OCI-LY1 (cell line): ENCODE results near the gene IGF1R.

Source experiments
- H2AFZ ChIP-seq: fragments of 200-600 bp; sonication (generic), shearing (Covaris generic); 2 replicates; pipeline ENCODE4 v1.6.0; 2014; ENCODE audit warnings: antibody characterized with exemption, mild to moderate bottlenecking, low read length
- H3F3A ChIP-seq: fragments of 200-600 bp; sonication (generic), shearing (Covaris generic); 2 replicates; pipeline ENCODE4 v1.6.0; 2014; ENCODE audit warnings: mild to moderate bottlenecking, antibody characterized with exemption, low read length, moderate library complexity; ENCODE audit not compliant: insufficient read depth
- H3K27ac ChIP-seq: fragments of 200-600 bp; sonication (generic); 2 replicates; pipeline ENCODE4 v1.5.1; 2014; ENCODE audit warnings: low read length, mixed run types, mild to moderate bottlenecking, low read depth; ENCODE audit not compliant: poor library complexity, severe bottlenecking
- H3K27me3 ChIP-seq: fragments of 200-600 bp; sonication (generic); 2 replicates; pipeline ENCODE4 v1.6.0; 2014; ENCODE audit warnings: antibody characterized with exemption, mild to moderate bottlenecking, low read length, moderate library complexity; ENCODE audit not compliant: insufficient read depth
- H3K36me3 ChIP-seq: fragments of 200-600 bp; sonication (generic); 2 replicates; pipeline ENCODE4 v1.6.1; 2014; ENCODE audit warnings: mild to moderate bottlenecking, antibody characterized with exemption, low read length, moderate library complexity, mixed read lengths; ENCODE audit not compliant: insufficient read depth
- H3K4me1 ChIP-seq: fragments of 200-600 bp; sonication (generic); 2 replicates; pipeline ENCODE4 v1.5.1; 2014; ENCODE audit warnings: mild to moderate bottlenecking, low read length, moderate library complexity; ENCODE audit not compliant: insufficient read depth, severe bottlenecking
- H3K4me2 ChIP-seq: fragments of 200-600 bp; sonication (generic), shearing (Covaris generic); 2 replicates; pipeline ENCODE4 v1.6.1; 2014; ENCODE audit warnings: low read length
- H3K4me3 ChIP-seq: fragments of 200-600 bp; sonication (generic); 2 replicates; pipeline ENCODE4 v1.5.1; 2014; ENCODE audit warnings: low read length, low read depth, mild to moderate bottlenecking, mixed read lengths; ENCODE audit not compliant: poor library complexity, severe bottlenecking
- H3K79me2 ChIP-seq: fragments of 200-600 bp; shearing (Covaris generic); 2 replicates; pipeline ENCODE4 v1.6.1; 2016; ENCODE audit warnings: mixed run types, low read length, mixed read lengths; ENCODE audit not compliant: insufficient read depth
- H3K9ac ChIP-seq: fragments of 200-600 bp; sonication (generic), shearing (Covaris generic); 2 replicates; pipeline ENCODE4 v1.6.1; 2014; ENCODE audit warnings: mild to moderate bottlenecking, low read length, mixed read lengths
- H3K9me2 ChIP-seq: fragments of 200-600 bp; sonication (generic), shearing (Covaris generic); 2 replicates; pipeline ENCODE4 v1.6.1; 2014; ENCODE audit warnings: low read depth, mild to moderate bottlenecking, low read length, mixed read lengths
- H3K9me3 ChIP-seq: fragments of 200-600 bp; shearing (Covaris generic); 2 replicates; pipeline ENCODE4 v1.6.1; 2014; ENCODE audit warnings: low read length, mixed read lengths
- H4K20me1 ChIP-seq: fragments of 200-600 bp; sonication (generic), shearing (Covaris generic); 2 replicates; pipeline ENCODE4 v1.6.0; 2016; ENCODE audit warnings: mild to moderate bottlenecking, low read length; ENCODE audit not compliant: insufficient read depth
- CTCF ChIP-seq: fragments of 200-600 bp; sonication (generic), shearing (Covaris generic); IDR thresholded peaks from 2 replicates; pipeline ENCODE4 v1.5.1; 2017; ENCODE audit warnings: mild to moderate bottlenecking, antibody characterized with exemption, low read length, moderate library complexity, mixed read lengths
- EZH2 ChIP-seq: fragments of 200-600 bp; sonication (generic), shearing (Covaris generic); IDR thresholded peaks from 2 replicates; pipeline ENCODE4 v1.8.0; 2017; ENCODE audit warnings: borderline replicate concordance, mixed run types, mild to moderate bottlenecking, antibody characterized with exemption, low read length, moderate library complexity, mixed read lengths

Gene IGF1R

GRCh38 chr15:98894312-98894711, 246.0 kb downstream of the IGF1R start:
- no peak overlapping the region for H3K27ac ChIP-seq
- no peak overlapping the region for H2AFZ ChIP-seq
- H3K4me2 ChIP-seq: no peak overlapping the region
- no peaks in the 10 kb centered on the region for H3K9me2 ChIP-seq
- no peaks in the 10 kb centered on the region for H4K20me1 ChIP-seq
- no peaks in the 10 kb centered on the region; the same call in 1 of the 2 replicates for H3K79me2 ChIP-seq
- no peaks in the 10 kb centered on the region for H3K27me3 ChIP-seq
- no peaks in the 10 kb centered on the region for H3F3A ChIP-seq
- H3K4me3 ChIP-seq: no peak overlapping the region
- H3K36me3 ChIP-seq: no peaks in the 10 kb centered on the region
- H3K4me1 ChIP-seq: no peaks in the 10 kb centered on the region
- no peak overlapping the region for H3K9ac ChIP-seq
- H3K9me3 ChIP-seq: no peaks in the 10 kb centered on the region
- no peak for TF ChIP-seq EZH2
- no peak for TF ChIP-seq CTCF

GRCh38 chr15:98896002-98896721, 247.8 kb downstream of the IGF1R start:
- H3K4me2 ChIP-seq: no peak overlapping the region
- H3K4me1 ChIP-seq: no peaks in the 10 kb centered on the region
- no peaks in the 10 kb centered on the region for H3K36me3 ChIP-seq
- H3K79me2 ChIP-seq: no peaks in the 10 kb centered on the region
- H3K27me3 ChIP-seq: no peaks in the 10 kb centered on the region
- H3K4me3 ChIP-seq: no peak overlapping the region
- no peaks in the 10 kb centered on the region for H3F3A ChIP-seq
- no peaks in the 10 kb centered on the region for H4K20me1 ChIP-seq
- H3K9ac ChIP-seq: no peak overlapping the region
- TF ChIP-seq EZH2 (no peak), CTCF (no peak)
- no peak overlapping the region for H3K27ac ChIP-seq
- no peak overlapping the region for H2AFZ ChIP-seq
- H3K9me3 ChIP-seq: no peaks in the 10 kb centered on the region
- no peaks in the 10 kb centered on the region for H3K9me2 ChIP-seq

GRCh38 chr15:98896802-98897732, 248.7 kb downstream of the IGF1R start:
- Histone ChIP-seq H2AFZ (no peak overlapping the region), H3K4me1 (no peaks in the 10 kb centered on the region), H3K9me3 (no peaks in the 10 kb centered on the region), H3K9ac (no peak overlapping the region), H3K4me2 (no peak overlapping the region), H3K36me3 (no peaks in the 10 kb centered on the region), H3K4me3 (no peak overlapping the region), H3K9me2 (no peaks in the 10 kb centered on the region), H3F3A (no peaks in the 10 kb centered on the region), H3K27ac (no peak overlapping the region), H4K20me1 (no peaks in the 10 kb centered on the region), H3K27me3 (no peaks in the 10 kb centered on the region), H3K79me2 (no peaks in the 10 kb centered on the region)
- TF ChIP-seq EZH2 (no peak), CTCF (no peak)
